Activated T-cell treated with anti-CD3 and anti-CD28 coated beads, Interleukin-2, amount 50 U/mL, for 24 hours (primary cell): Measurements from ENCODE around the gene BRAF.
"Not testable (repeated sequence)": the region's sequence is repeated elsewhere in the genome, so short reads cannot be mapped to it uniquely, and the experiment has no call there.

Experiments used
- DNase-seq: peaks from one replicate; pipeline ENCODE4 v3.0.0-alpha.2; 2020
- H3K27ac Mint-ChIP-seq: 2 replicates; pipeline ENCODE4 v1.8.0; 2020; ENCODE audit warnings: mild to moderate bottlenecking, mixed read lengths
- H3K27me3 Mint-ChIP-seq: 2 replicates; pipeline ENCODE4 v1.8.0; 2020; ENCODE audit warnings: mixed read lengths
- H3K36me3 Mint-ChIP-seq: 2 replicates; pipeline ENCODE4 v1.8.0; 2020; ENCODE audit warnings: low read depth, mixed read lengths
- H3K4me1 Mint-ChIP-seq: 2 replicates; pipeline ENCODE4 v1.8.0; 2020; ENCODE audit warnings: low read depth, mixed read lengths
- H3K4me3 Mint-ChIP-seq: 2 replicates; pipeline ENCODE4 v1.8.0; 2020; ENCODE audit warnings: mild to moderate bottlenecking, moderate library complexity, mixed read lengths
- H3K9me3 Mint-ChIP-seq: 2 replicates; pipeline ENCODE4 v1.8.0; 2020; ENCODE audit warnings: mixed read lengths

Gene BRAF

DNA sequence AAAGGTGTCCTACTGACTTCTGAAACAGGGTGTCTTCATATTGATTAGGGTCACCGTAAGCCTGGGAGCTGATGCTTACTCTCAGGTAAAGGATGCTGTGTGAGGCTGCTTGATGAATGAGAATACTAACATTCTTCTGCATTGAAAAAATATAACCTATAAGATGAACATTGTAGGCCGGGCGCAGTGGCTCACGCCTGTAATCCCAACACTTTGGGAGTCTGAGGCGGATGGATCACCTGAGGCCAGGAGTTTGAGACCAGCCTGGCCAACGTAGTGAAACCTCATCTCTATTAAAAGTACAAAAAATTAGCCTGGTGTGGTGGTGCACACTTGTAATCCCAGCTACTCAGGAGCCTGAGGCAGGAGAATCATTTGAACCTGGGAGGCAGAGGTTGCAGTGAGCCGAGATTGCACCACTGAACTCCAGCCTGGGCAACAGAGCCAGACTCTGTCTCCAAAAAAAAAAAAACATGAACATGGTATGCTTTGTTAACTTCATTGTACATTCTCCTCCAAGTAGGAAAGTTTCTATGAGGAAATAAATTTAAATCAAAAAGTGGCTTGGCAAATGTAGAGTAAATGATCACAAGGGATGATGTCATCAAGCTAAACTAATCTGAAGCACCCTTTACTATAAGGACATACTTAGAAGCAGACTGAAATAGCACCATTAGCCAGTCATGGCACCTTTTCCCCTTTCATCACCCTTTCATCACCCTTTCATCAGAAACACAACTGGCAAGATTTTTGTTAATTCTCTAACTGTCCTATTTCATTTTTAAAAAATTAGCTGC, 1.5 kb upstream of the BRAF start:
- peak overlapping the region; percentile 3 for H3K4me3 Mint-ChIP-seq

DNA sequence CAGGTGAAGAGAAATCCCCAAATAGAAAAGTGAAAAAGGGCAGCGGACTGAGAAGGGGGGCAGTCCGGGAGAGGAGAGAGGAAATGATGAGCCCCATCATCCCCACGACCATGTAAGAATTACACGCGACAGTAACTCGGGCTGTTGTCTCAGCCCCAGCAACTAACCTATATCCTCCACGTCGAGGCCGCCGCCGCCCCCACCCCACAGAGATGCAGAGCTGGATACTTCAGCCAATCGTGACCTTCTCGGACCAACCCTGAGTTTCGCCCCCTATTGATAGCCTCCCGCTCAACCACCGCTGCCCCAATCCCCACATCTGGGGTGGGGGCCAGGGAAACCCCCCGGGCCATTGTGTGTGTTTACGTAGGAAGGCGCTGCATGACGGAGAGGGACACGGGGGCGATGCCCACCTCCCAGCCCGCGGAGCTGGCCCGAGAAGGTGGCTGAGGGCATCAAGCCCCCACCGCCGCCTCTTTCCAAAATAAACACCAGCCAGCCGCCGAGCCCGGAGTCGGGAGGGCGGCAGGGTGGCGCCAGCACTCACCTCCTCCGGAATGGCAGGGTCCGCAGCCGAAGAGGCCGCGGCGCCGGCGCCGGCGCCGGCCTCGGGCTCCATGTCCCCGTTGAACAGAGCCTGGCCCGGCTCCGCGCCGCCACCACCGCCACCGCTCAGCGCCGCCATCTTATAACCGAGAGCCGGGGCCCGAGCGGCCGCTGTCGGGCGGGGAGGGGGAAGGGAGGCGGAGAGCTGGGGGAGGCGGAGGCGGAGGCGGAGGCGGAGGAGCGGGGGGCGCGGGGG, 509 bp downstream of the BRAF start:
- Mint-ChIP-seq H3K27ac (no peak overlapping the region), H3K27me3 (no peaks in the 10 kb centered on the region), H3K36me3 (peaks cover 6% of the 10 kb centered on the region), H3K4me1 (peaks cover 25% of the 10 kb centered on the region), H3K9me3 (no peaks in the 10 kb centered on the region), H3K4me3 (no peak overlapping the region)
- DNase-seq, result peak; percentile 77

More for the DNA sequence above, 1.5 kb upstream of the BRAF start:
- DNase-seq, result no peak
- Mint-ChIP-seq H3K4me1 (peaks cover 8% of the 10 kb centered on the region), H3K27me3 (no peaks in the 10 kb centered on the region), H3K27ac (peak overlapping the region; percentile 28), H3K36me3 (peaks cover 4% of the 10 kb centered on the region), H3K9me3 (no peaks in the 10 kb centered on the region)

DNA sequence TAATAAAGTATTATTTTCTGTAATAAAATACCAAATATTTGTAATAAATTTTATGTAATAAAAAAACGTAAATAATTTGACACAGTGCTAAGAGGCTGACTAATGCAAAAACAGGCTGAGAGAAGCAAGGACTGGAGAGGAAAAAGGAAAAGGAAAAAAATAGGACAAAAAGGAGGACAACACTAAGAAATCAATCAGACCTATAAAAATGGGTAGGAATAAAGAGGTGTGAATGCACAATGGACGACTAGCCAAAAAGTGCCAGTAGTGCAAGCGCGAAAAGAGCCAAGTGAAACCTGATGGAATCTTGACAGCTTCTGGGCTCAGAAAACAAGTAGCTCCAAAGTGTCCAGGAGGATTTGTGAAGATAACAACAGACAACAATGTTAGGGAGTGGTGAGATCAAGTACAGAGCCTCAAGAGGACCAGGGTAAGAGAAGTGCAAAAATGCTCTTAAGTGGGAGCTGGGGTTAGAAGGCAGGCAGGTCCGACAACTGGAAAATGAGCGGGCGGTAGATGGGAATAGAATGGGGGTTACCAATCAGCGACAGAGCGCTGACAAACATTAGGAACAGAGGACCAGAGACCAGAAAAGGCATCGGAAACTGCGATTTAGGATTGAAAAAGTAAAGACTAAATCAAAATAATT, 1.2 kb downstream of the BRAF start:
- H3K36me3 Mint-ChIP-seq, result peaks cover 9% of the 10 kb centered on the region
- H3K27ac Mint-ChIP-seq, result no peak overlapping the region
- no peak overlapping the region for H3K4me3 Mint-ChIP-seq
- no peaks in the 10 kb centered on the region for H3K9me3 Mint-ChIP-seq
- H3K4me1 Mint-ChIP-seq, result peaks cover 27% of the 10 kb centered on the region
- no peaks in the 10 kb centered on the region for H3K27me3 Mint-ChIP-seq
- no peak for DNase-seq

DNA sequence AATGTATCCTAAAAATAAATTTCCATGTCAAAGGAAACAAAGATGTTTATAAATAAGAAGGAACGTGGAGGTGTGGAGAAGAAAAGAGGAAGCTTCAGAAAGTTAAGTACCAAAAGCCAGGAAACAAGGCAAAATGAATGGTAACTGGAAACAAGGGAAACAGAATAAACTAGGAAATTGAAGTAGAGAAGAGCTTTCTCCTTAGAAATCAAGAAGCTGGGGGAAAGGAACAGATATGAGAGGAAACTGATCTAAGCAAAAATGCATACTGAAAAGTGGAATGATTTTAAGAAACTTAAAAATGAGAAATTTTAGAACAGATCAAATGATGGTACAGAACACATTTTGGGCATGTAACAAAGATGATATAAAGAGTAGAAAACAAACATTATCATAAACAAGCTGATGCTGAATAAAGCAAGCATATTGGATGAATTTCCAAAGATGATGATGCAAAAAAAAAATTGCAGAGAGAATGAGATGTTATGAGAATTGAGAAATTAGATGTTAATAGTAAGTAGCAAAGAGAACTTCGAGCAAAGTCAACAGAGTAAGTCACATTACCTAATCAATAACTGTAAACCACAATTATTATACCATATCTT, 1.9 kb downstream of the BRAF start:
- no peaks in the 10 kb centered on the region for H3K9me3 Mint-ChIP-seq
- DNase-seq, result no peak
- H3K27me3 Mint-ChIP-seq, result no peaks in the 10 kb centered on the region
- peaks cover 16% of the 10 kb centered on the region for H3K36me3 Mint-ChIP-seq
- no peak overlapping the region for H3K4me3 Mint-ChIP-seq
- no peak overlapping the region for H3K27ac Mint-ChIP-seq
- H3K4me1 Mint-ChIP-seq, result peaks cover 33% of the 10 kb centered on the region

DNA sequence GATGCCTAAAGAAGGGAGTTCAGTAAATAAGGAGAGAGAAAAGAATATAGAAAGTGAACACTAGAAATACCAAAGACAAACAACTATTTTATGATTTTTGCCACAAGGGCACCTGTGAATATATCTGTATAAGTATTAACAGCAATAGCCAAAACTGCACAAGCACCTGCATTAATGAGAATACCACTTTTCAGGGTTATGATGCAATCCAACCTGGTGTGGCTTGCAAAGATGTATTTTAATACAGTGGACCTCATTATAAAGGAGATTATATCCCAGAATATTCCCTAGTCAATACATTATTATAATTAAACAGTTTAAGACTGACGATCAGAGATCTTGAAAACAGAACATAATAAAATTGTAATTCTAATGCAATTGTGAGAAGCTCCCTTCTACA, 4.0 kb downstream of the BRAF start:
- Mint-ChIP-seq H3K27ac (no peak overlapping the region), H3K36me3 (peaks cover 17% of the 10 kb centered on the region), H3K4me3 (no peak overlapping the region), H3K27me3 (no peaks in the 10 kb centered on the region), H3K4me1 (peaks cover 54% of the 10 kb centered on the region), H3K9me3 (no peaks in the 10 kb centered on the region)
- DNase-seq, result no peak

DNA sequence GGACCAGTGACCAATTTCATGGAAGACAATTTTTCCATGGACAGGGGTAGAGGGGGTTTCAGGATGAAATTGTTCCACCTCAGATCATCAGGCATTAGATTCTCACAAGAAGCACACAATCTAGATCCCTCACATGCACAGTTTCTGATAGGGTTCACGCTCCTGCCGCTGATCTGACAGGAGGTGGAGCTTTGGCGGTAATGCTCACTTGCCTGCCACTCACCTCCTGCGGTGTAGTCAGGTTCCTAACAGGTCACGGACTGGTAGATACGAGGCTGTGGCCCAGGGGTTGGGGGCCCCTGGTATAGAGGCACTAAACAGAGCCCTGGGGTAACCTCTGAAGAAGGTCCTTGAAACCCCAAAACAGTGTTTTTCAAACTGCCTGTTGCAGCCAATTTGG, 6.5 kb downstream of the BRAF start:
- Mint-ChIP-seq H3K9me3 (no peaks in the 10 kb centered on the region), H3K4me3 (no peak overlapping the region), H3K4me1 (peaks cover 61% of the 10 kb centered on the region), H3K36me3 (peaks cover 13% of the 10 kb centered on the region), H3K27me3 (no peaks in the 10 kb centered on the region), H3K27ac (no peak overlapping the region)
- DNase-seq, result no peak

DNA sequence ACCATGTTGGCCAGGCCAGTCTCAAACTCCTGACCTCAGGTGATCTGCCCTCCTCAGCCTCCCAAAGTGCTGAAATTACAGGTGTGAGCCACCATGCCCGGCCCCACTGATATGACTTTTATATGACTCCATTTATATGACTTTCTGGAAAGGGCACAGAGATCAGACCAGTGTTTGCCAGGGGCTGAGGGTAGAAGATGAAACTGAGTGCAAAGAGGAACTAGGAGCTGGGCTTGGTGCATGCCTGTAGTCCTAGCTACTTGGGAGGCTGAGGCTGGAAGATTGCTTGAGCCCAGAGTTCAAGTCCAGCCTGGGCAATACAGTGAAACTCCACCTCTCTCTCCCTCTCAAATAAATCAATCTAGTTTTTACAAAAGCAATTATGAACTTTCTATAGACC, 7.5 kb downstream of the BRAF start:
- Mint-ChIP-seq H3K4me3 (no peak overlapping the region), H3K4me1 (peaks cover 70% of the 10 kb centered on the region), H3K36me3 (peaks cover 13% of the 10 kb centered on the region), H3K9me3 (no peaks in the 10 kb centered on the region), H3K27me3 (no peaks in the 10 kb centered on the region), H3K27ac (no peak overlapping the region)
- DNase-seq, result no peak

DNA sequence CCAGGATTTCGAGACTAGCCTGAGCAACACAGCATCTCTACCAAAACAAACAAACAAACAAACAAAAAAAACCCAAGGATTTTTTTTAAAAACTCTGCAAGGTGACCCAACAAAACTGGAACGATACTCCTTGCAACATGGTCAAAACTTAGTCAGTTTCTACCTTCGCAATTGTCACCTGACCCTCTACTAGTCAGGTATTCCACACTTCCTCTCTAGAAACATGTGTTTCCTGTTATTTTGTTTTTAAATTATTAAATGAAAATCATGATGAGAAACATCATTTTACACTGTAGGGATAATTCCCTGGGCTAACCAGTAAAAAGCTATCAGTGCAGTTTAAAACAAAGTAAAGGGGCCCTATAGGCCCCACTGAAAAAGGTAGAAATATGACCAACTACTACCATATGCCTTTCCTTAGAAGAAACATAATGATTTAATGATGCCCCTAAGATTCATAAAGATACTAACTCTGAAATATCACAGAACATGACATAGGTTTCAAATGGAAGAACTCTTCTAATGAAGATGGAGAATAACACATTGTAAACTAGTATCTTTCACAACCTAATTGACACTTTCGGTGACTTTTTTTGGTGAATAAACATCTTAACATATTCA, 8.7 kb downstream of the BRAF start:
- no peak for DNase-seq
- H3K27me3 Mint-ChIP-seq, result no peaks in the 10 kb centered on the region
- H3K27ac Mint-ChIP-seq, result peak overlapping the region; percentile 35
- H3K9me3 Mint-ChIP-seq, result no peaks in the 10 kb centered on the region
- peaks cover 13% of the 10 kb centered on the region for H3K36me3 Mint-ChIP-seq
- H3K4me3 Mint-ChIP-seq, result no peak overlapping the region
- peaks cover 77% of the 10 kb centered on the region for H3K4me1 Mint-ChIP-seq

DNA sequence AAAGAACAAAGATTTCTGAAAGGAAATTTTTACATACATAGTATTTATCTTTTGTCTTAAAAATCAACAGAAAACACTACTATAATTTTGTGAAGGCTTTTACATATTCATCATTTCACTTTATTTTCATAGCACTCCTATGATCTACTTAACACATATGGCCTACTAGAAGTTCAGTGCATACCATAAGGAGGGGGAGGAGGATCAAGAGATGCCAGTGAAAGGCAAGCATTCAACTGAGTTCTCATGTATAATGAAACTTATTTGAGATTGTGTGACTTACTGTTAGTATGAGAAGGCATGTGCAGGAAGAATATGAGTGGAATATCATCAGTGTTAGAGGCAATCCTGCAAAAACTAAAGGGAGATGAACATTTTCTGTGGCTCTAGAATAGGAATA, 10.6 kb downstream of the BRAF start:
- H3K36me3 Mint-ChIP-seq, result peaks cover 16% of the 10 kb centered on the region

DNA sequence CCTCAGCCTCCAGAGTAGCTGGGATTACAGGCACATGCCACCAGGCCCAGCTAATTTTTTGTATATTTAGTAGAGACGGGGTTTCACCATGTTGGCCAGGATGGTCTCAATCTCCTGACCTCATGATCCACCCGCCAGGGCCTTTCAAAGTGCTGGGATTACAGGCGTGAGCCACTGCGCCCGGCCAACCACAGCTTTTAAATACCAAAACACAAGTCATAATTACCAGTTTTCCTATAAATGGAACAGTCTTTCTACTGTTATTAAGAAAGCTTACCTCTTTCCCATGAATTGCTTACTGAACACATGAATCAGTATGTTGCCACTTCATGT, 11.2 kb downstream of the BRAF start:
- Mint-ChIP-seq H3K36me3 (peaks cover 17% of the 10 kb centered on the region), H3K4me1 (peaks cover 68% of the 10 kb centered on the region)

More for the DNA sequence above, 10.6 kb downstream of the BRAF start:
- no peaks in the 10 kb centered on the region for H3K27me3 Mint-ChIP-seq
- DNase-seq, result no peak
- H3K4me1 Mint-ChIP-seq, result peaks cover 67% of the 10 kb centered on the region
- H3K4me3 Mint-ChIP-seq, result no peak overlapping the region
- no peak overlapping the region for H3K27ac Mint-ChIP-seq
- no peaks in the 10 kb centered on the region for H3K9me3 Mint-ChIP-seq

DNA sequence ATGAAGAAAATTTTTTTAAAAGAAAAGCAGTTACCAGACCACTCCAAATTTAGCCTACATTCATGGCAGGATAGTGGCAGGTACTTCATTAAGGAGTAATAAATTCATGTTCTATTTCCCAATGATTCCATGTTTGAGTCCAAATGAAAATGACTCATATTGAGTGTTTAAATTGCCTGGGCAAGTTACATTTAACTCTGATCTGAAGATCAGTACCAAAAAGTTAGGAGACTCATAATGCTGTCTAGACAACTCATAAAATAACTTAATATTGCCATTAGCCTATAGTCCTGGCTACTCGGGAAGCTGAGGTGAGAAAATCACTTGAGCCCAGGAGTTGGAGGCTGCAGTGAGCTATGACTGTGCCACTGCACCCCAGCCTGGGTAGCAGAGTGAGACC, 13.0 kb downstream of the BRAF start:
- Mint-ChIP-seq H3K27ac (no peak overlapping the region), H3K36me3 (peaks cover 10% of the 10 kb centered on the region), H3K27me3 (no peaks in the 10 kb centered on the region), H3K9me3 (no peaks in the 10 kb centered on the region), H3K4me1 (peaks cover 57% of the 10 kb centered on the region), H3K4me3 (no peak overlapping the region)
- DNase-seq, result no peak

More for the DNA sequence above, 11.2 kb downstream of the BRAF start:
- not testable (repeated sequence) for H3K9me3 Mint-ChIP-seq, H3K27me3 Mint-ChIP-seq, H3K27ac Mint-ChIP-seq, DNase-seq, H3K4me3 Mint-ChIP-seq

DNA sequence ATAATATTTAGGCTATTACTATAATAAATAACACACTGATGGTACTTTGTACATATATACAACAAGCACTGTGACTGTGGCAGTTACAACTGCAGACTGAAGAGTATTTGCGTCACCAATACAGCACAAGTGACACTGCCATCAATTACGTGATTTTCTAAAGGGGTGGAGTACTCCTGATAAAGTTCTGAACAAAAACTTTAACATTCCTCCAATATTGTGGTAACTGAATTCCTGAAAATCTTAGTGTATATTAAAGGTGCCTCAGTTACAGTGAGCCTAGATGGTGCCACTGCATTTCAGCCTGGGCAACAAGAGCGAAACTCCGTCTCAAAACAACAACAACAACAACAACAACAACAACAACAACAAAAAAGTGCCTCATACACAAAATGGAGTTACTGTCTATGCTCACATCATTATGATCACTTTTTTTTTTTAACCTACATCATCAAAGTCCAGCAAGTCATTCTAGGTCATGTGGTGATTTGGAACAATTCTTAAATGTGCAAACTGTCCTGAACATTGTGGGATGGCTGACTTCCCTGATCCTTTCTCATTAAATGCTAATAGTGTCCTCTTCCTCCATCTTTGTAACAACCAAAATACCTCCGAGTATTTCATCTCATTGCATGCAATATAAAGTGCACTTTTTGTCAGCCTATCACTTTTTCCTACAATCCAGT, 15.1 kb downstream of the BRAF start:
- Mint-ChIP-seq H3K4me3 (no peak overlapping the region), H3K9me3 (no peaks in the 10 kb centered on the region), H3K27ac (no peak overlapping the region), H3K36me3 (peaks cover 11% of the 10 kb centered on the region), H3K27me3 (no peaks in the 10 kb centered on the region), H3K4me1 (peaks cover 56% of the 10 kb centered on the region)
- DNase-seq, result no peak

DNA sequence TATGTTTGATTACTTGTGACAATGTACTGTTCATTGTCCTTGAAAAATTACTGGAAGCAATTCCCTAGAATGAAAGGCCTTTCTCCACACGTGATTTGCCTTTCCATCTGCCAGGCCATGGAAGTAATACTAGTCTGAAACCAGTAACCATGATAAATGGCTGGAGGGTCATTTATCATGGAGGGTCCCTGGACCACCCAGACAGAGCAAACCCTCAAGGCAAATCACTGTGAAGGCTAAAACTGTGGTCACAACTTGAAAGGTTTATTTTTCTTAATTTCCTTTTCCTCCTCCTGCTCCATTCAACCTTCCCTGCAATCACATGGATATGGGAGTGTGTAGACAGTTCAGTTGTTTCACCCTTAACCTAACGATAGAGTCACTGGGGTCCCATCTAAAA, 16.4 kb downstream of the BRAF start:
- peaks cover 4% of the 10 kb centered on the region for H3K9me3 Mint-ChIP-seq
- peaks cover 20% of the 10 kb centered on the region for H3K36me3 Mint-ChIP-seq
- no peak overlapping the region for H3K27ac Mint-ChIP-seq
- H3K4me1 Mint-ChIP-seq, result peaks cover 58% of the 10 kb centered on the region
- no peak for DNase-seq
- no peaks in the 10 kb centered on the region for H3K27me3 Mint-ChIP-seq
- no peak overlapping the region for H3K4me3 Mint-ChIP-seq
